HG02943 (cell line): ENCODE measurements around the gene MBNL1.
"Not testable (repeated sequence)": the region's sequence is repeated elsewhere in the genome, so short reads cannot be mapped to it uniquely, and the experiment has no call there.

ENCODE experiments used
- ATAC-seq: cut with Tn5 transposase; IDR thresholded peaks from one replicate; pipeline ENCODE4 v1.9.1; 2021; ENCODE audit warnings: mild to moderate bottlenecking, low read depth, moderate library complexity; ENCODE audit not compliant: unreplicated experiment

MBNL1 gene

DNA sequence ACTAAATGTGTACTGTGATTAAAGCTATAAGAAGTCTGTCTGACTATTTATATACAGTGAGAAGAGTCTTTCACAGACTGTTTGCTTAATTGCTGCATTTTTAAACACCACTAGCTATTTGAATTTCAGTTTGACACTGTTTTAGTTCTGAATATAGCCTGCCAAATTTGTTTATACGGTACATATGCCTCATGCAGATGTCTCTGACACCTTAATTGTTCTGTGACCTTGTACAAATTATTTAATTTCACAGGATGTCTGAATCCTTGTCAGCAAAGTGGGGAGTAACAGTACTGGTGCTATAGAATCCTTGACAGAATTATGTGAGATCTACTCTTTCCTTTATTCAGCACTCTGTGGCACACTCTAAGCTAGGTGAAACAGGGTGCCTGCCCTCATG lies 125.5 kb downstream of the MBNL1 start:
- ATAC-seq: no peak

DNA sequence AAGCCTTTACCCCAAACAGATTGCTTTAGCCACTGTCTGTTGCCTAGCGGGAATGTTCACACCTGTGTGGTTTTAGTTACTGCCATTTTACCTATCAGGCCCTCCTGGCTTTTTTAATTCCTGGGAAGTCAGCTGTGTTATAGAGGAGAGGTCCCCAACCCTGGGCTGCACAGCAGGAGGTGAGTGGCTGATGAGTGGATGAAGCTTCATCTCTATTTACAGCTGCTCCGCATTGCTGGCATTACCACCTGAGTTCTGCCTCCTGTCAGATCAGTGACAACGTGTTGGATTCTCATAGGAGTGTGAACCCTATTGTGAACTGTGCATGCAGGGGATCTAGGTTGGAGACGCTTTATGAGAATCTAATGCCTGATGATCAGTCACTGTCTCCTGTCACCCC lies 127.0 kb downstream of the MBNL1 start:
- ATAC-seq: no peak

GRCh38 chr3:152396867-152397266 lies 128.1 kb downstream of the MBNL1 start:
- no peak for ATAC-seq

DNA sequence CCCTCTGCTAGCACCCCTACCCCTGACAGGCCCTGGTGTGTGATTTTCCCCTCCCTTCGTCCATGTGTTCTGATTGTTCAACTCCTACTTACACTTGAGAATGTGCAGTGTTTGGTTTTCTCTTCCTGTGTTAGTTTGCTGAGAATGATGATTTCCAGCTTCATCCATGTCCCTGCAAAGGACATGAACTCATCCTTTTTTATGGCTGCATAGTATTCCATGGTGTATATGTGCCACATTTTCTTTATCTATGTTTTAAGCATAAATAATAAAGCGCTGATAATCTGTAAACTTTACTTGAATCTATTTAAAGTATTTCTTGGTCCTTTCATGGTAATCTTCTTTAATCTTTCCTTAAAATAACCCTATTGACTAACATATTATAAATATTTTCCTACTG lies 128.6 kb downstream of the MBNL1 start:
- not testable (repeated sequence) for ATAC-seq

- no peak for ATAC-seq
Measured at GRCh38 chr3:152398495-152398894, 129.8 kb downstream of the MBNL1 start.

DNA sequence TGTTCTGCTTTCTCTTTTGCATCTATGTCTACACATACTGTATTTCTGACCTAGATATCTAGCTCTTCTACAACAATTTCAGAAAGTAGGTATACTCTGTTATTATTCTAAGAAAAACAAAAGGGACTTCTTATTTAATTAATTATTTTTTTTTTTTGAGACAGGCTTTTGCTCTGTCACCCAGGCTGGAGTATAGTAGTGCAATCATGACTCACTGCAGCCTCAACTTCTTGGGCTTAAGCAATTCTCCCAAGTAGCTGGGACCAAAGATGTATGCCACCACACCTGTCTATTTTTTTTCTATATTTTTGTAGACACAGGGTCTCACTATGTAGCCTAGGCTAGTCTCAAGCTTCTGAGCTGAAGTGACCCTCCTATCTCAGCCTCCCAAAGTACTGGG lies 130.6 kb downstream of the MBNL1 start:
- ATAC-seq: no peak

- ATAC-seq: no peak
Measured at GRCh38 chr3:152400887-152401286, 132.2 kb downstream of the MBNL1 start.

GRCh38 chr3:152402695-152403451 lies 134.1 kb downstream of the MBNL1 start:
- ATAC-seq: no peak

GRCh38 chr3:152403632-152404066 lies 134.9 kb downstream of the MBNL1 start:
- no peak for ATAC-seq

DNA sequence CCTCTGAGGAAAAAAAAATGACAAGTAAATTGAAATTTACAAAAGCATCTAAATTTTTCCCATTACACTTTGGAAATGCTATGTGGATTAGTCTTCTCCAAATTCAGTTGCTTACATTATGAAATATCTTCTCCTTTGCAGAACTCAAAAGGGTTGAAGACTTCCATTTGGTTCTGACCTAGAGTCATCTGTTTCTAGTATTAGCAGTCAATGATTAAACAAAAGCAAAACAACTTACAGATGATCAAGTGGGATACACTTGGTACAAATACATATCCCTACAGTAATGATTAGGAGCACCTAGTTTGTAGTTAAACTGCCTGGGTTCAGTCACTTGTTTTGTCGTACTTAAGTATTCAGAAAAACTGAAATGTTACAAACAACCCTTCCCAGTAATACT lies 136.2 kb downstream of the MBNL1 start:
- no peak for ATAC-seq

GRCh38 chr3:152405915-152406802 lies 137.4 kb downstream of the MBNL1 start:
- ATAC-seq: no peak

DNA sequence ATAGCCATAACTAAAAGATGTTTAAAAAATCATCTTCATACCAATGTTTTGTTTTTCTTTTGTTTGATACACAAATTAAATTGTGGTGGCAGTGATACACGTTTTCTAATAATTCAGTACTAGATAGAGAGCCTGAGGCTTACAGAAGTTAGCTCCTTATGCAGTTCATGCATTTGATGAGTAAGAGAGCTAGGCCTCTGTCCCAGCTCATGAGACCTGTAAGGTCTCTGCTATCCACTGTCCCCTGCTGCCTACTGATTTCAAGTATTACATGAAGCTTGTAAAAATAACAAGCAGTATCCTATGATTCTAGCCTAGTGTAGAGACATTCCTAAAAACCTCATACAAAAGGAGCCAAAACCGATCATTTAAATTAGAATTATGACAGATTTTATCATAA lies 144.5 kb downstream of the MBNL1 start:
- no peak for ATAC-seq

- ATAC-seq: no peak
Measured at GRCh38 chr3:152416808-152417580, 148.3 kb downstream of the MBNL1 start.

- no peak for ATAC-seq
Measured at GRCh38 chr3:152419748-152420147, 151.0 kb downstream of the MBNL1 start.

- no peak for ATAC-seq
Measured at GRCh38 chr3:152421162-152421561, 152.4 kb downstream of the MBNL1 start.

DNA sequence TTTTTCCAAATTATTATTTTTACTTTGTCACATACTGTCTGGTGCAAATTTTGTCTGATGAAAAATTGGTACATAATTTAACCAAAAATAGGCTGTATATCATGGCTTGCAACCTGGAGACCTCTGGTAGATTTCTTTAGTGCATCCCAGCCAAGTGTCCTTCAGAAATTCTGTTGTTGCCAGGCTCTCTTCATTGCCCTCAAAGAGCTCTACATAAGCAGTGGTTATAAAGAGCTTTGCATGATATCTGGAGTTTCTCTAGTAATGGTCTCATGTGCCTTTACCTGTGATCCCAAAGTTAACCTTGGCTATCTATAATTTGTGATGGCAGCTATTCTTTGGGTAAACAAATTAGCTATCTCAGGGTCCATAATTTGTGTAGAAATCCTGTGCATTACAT lies 157.7 kb downstream of the MBNL1 start:
- ATAC-seq: no peak

DNA sequence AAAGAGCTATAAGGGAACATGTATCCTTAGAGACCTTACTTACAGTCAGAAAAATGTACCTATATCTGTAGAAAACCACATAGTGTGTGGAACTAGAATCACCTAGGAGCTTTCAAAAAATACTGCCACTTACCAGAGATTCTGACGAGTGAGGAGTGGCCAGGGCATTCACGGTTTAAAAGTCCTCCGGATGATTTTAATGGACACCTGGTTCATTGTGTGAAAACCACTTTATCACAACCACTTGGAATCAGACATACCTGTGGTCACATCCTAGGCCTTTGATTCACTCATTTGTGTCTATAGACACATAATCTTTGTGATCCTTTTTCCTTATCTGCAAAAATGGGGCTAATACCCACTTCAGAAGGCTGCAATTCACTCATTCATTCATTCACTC lies 159.8 kb downstream of the MBNL1 start:
- ATAC-seq: no peak

GRCh38 chr3:152430223-152431002 lies 161.7 kb downstream of the MBNL1 start:
- ATAC-seq: no peak

GRCh38 chr3:152434142-152434541 lies 165.4 kb downstream of the MBNL1 start:
- ATAC-seq: no peak

DNA sequence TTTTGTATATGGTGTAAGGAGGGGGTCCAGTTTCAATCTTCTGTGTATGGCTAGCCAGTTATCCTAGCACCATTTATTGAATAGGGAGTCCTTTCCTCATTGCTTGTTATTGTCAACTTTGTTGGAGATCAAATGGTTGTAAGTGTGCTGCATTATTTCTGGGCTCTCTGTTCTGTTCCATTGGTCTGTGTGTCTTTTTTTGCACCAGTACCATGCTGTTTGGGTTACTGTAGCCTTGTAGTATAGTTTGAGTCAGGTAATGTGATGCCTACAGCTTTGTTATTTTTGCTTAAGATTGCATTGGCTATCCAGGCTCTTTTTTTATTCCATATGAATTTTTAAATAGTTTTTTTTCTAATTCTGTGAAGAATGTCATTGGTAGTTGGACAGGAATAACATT lies 166.5 kb downstream of the MBNL1 start:
- not testable (repeated sequence) for ATAC-seq
